Sigmoid colon (tissue), 4 donors: Measurements from ENCODE around the gene MEA1.

Source experiments
- EP300 ChIP-seq, 4 donors: sonication (generic); formaldehyde crosslinking; IDR thresholded peaks; one replicate each; pipeline ENCODE4 v1.6.1; 2017; ENCODE audit warnings: antibody characterized with exemption in 4 of 4
- POLR2A ChIP-seq, 2 donors: fragments of 450-650 bp; IDR thresholded peaks; one replicate each; pipeline ENCODE4 v1.6.1; 2016; ENCODE audit warnings: antibody characterized with exemption in 2 of 2, mild to moderate bottlenecking in 2 of 2, moderate library complexity in 2 of 2
- TF ChIP-seq, protein P1 (sequence below), 4 experiments: fragments of 450-650 bp in 3 of 4; fragments of 200-600 bp in 1 of 4; IDR thresholded peaks; one replicate each; pipeline ENCODE4 v1.5.1; 2016 to 2019; ENCODE audit warnings: antibody characterized with exemption in 4 of 4, mild to moderate bottlenecking in 3 of 4, moderate library complexity in 2 of 4

DNA sequence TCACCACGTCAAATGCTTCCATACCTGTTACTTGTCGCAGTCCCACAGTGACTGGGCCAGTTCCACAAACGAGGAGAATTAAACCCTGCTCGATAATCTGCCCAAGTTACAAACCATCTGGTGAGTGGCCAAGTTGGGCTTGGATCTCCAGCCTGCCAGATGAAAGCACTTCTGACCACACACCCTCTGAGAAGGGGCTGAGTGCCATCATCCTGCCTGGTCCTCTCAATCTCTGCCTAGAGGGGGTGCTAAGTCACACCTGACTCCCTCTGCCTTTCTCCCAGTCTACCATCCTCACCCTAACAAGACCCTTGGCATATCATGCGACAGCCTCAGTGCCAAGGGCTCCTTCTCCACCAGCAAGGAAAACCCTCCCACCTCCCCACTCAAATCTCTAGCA lies 23.5 kb upstream of the MEA1 start:
- TF ChIP-seq POLR2A (IDR thresholded peaks at IDR 0.05) (no peak), EP300 (IDR thresholded peaks at IDR 0.05) (no peak)
- TF ChIP-seq, protein P1, sequence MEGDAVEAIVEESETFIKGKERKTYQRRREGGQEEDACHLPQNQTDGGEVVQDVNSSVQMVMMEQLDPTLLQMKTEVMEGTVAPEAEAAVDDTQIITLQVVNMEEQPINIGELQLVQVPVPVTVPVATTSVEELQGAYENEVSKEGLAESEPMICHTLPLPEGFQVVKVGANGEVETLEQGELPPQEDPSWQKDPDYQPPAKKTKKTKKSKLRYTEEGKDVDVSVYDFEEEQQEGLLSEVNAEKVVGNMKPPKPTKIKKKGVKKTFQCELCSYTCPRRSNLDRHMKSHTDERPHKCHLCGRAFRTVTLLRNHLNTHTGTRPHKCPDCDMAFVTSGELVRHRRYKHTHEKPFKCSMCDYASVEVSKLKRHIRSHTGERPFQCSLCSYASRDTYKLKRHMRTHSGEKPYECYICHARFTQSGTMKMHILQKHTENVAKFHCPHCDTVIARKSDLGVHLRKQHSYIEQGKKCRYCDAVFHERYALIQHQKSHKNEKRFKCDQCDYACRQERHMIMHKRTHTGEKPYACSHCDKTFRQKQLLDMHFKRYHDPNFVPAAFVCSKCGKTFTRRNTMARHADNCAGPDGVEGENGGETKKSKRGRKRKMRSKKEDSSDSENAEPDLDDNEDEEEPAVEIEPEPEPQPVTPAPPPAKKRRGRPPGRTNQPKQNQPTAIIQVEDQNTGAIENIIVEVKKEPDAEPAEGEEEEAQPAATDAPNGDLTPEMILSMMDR (IDR thresholded peaks at IDR 0.05): no peak
